H1 (cell line): ENCODE results near the gene PASK. TPM values are rescaled to one million over a fixed set of nuclear protein-coding genes. Genes with fewer than 3 reads are reported as not detected.

Experiments
- CTCF ChIP-seq, 3 experiments: IDR thresholded peaks; 1 replicate in 2 of 3; 2 replicates in 1 of 3; pipeline versions ENCODE4 v1.5.1 to v1.6.1; 2011; ENCODE audit warnings: low read length in 3 of 3, mild to moderate bottlenecking in 3 of 3, inconsistent platforms in 2 of 3, low read depth in 1 of 3, moderate library complexity in 1 of 3; ENCODE audit not compliant: insufficient read depth in 1 of 3; ENCODE audit errors: control extremely low read depth in 1 of 3
- GTF2F1 ChIP-seq: IDR thresholded peaks from 2 replicates; pipeline ENCODE4 v1.6.1; 2012; ENCODE audit warnings: low read depth, low read length, improper control_type of control experiment, borderline replicate concordance
- HDAC6 ChIP-seq: IDR thresholded peaks from one replicate; pipeline ENCODE4 v1.7.1; 2012; ENCODE audit warnings: low read depth, mild to moderate bottlenecking, inconsistent platforms, low read length, moderate library complexity
- RAD21 ChIP-seq, 2 experiments: IDR thresholded peaks in 1 of 2; conservative IDR thresholded peaks in 1 of 2; 2 replicates each; pipeline ENCODE4 v1.6.1; 2011; ENCODE audit warnings: low read depth in 2 of 2, low read length in 2 of 2, improper control_type of control experiment in 1 of 2, inconsistent platforms in 1 of 2, mild to moderate bottlenecking in 1 of 2, moderate library complexity in 1 of 2
- SIRT6 ChIP-seq: IDR thresholded peaks from one replicate; pipeline ENCODE4 v1.7.1; 2012; ENCODE audit warnings: low read length, inconsistent platforms
- polyA plus RNA-seq, 7 experiments: library from polyadenylated mRNA; depleted of rRNA in 3 of 7; stranded (reverse) in 5 of 7; unstranded in 2 of 7; fragments of >200 nt in 5 of 7; fragments of 200-250 nt in 2 of 7; gene quantifications; 1 replicate in 5 of 7; 2 replicates in 1 of 7; 4 replicates in 1 of 7; pipeline versions ENCODE4 v1.2.1 to v1.2.3, GENCODE V29; 2011 to 2013; ENCODE audit warnings: missing spikeins in 2 of 7, mixed read lengths in 2 of 7
- total RNA-seq: library from RNA; stranded (reverse); fragmentation: NEBNext Ultra II Directional; extraction: Animal tissue kit (Norgen Biotek cat#: 25700); gene quantifications from 2 replicates; pipeline ENCODE4 v1.2.1, GENCODE V29; 2021

Gene PASK
- total and polyA plus RNA-seq, 2 of the 8 experiments (the other 6 are each of a cell fraction or from before 2014, with no cell fraction given): 20.5 to 66.1 TPM

DNA sequence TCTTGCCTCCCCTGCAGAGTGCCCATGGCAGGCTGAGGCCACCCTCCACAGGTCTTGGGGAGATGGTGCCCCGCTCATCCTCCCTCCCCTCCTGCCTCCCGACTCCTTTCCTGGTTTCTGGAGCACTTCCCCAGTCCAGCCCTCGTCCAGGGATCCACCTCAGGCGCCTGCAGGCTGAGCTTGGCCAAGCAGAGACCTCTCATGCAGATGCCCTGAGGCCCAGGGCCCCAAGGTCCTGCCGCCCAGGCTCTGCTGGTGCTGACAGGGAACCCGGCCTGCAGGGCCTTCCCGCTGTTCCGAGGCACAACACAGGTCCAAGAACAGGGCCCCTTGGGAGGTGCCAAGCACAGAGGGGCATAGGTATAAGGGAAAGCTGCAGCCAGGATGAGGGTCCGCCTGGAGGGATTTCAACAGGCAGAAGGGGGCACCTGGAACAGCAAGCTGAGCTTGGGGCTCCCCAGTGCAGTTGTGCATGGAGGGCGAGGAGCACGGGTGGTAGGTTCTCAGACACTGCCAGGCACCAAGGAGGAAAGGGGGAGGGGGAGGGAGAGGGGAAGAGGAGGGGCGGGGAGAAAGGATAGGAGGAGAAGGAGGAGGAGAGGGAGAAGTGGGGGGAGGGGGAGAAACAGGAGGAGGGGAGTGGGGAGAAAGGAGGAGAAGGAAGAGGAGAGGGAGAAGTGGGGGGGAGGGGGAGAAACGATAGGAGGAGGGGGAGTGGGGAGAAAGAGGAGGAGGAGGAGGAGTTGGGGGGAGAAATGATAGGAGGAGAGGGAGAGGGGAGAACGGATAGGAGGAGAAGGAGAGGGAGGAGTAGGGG is 38.0 kb upstream of the PASK start (continued):
- TF ChIP-seq SIRT6: no peak
- no peak for TF ChIP-seq GTF2F1
- no peak for TF ChIP-seq RAD21 (IDR thresholded peaks at IDR 0.05 in 1 of 2, conservative IDR thresholded peaks at IDR 0.05 in 1 of 2; ENCODE audit: low read depth in 2 of 2, low read length in 2 of 2)
- TF ChIP-seq CTCF (IDR thresholded peaks at IDR 0.05; ENCODE audit: control extremely low read depth in 1 of 3, insufficient read depth in 1 of 3, low read depth in 1 of 3, low read length in 3 of 3): no peak
- TF ChIP-seq HDAC6: no peak
- TF ChIP-seq, all 59 proteins: peak for 0
